HG03354 (cell line): ENCODE measurements around the gene RSPO4.
"Not testable (repeated sequence)": the region's sequence is repeated elsewhere in the genome, so short reads cannot be mapped to it uniquely, and the experiment has no call there.

Experiments used
- ATAC-seq: cut with Tn5 transposase; IDR thresholded peaks from one replicate; pipeline ENCODE4 v1.9.1; 2021; ENCODE audit warnings: mild to moderate bottlenecking; ENCODE audit not compliant: unreplicated experiment, poor library complexity, severe bottlenecking

RSPO4 gene

DNA sequence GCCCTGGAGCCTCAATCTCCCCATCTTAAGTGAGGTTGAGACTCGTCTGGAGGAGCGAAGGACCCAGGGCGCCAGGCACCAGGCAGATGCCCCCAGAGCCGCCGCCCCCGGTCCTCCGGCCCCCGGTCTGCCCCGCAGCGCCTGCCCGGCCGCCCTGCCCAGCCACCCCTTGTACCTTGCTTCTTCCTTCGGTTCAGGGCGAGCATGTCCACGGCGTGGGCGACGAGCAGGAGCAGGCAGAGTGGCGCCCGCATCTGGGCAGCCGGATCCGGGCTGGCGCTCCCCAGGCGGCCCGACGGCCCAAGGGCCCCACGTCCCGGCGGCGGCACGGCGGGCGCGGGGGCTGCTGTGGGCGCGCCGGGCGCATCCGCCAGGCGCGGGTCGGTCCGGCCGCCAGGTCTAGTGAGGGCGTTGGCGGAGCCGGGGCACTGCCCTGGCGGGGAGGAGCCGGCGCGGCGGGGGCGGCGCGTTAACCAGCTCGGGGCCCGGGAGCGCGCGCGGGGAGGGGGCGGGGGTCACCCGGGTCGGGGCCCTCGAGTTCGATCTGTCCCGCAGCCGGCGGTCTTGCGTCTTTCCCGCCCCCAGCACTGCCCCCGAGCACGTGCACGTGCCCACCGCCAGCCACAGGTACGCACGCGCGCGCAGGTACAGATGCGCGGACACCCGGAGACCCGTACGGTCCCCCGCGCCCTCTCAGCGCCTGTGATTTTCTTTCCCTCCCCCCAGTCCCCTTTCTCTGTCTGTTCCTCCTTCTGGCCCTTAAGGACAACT, at the start of gene RSPO4:
TSS of gene RSPO4 (minus strand) at position 401 of the 771 bp plus-strand sequence. CDS start at position 254, 147 bp downstream.
- ATAC-seq = no peak

DNA sequence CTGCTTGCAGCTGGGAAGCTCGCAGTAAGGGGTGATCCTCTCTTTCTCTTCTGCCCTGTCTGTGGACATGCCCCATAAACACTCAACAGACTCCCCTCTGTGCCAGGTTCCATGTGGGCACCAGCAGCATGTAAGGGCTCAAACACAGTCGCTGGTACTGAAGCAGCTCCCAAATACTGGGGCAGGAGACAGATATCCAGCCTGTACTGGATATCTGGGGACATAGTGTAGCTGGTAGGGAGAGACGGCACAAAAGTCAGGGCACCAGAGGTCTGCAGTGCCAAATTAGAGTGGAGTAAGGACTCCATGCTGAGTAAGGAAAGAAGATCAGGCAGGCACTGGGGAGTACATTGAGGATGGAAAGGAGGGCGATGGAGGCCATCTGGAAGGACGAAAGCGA, 48.3 kb upstream of the RSPO4 start:
- no peak for ATAC-seq

DNA sequence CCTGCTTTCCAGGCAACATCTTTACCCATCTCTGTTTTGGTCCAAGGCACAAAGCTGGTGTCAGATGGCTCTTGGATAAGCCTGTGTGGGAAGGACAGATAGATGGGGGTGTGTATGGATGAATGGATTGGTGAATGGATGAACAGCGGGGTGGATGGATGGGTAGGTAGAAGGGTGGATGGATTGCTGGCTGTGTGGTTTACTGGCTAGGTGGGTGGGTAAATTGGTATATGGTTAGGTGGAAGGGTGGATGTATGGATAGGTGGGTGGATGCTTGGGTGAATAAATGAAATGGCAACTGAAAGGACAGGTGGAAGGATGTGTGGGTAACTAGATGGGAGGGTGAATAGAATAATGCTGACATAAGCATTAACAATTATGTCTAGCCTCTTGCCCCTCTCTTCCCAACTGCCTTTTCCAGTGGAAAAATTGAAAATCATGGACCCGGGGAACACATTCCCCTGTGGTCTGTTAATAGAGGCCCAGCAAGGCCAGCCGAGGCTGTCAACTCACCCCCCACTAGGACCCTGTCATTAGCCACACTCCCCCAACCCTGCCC, 43.8 kb upstream of the RSPO4 start:
- ATAC-seq = no peak

GRCh38 chr20:1041845-1042390, 39.8 kb upstream of the RSPO4 start:
- no peak for ATAC-seq

- ATAC-seq = no peak
Observed at GRCh38 chr20:1038205-1038604, 36.1 kb upstream of the RSPO4 start.

DNA sequence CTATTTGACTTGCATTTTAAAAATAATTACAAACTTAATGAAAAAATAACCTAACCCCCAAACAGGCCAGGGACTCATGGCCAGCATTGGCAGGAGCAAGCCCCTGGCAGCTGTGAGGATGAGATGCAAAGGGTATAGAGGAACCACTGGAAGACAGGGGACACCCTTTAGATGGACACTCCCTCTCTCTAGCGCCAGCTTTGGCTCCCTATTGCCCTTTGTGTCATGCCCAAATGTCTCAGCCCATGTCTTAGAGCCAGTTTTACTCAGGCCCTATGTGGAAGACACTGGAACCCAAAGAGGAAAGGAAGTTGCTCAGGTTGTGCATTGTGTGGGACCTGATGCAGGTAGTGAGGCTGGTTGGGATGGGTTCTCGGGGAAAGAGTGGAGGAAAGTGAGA, 34.9 kb upstream of the RSPO4 start:
- ATAC-seq = no peak

DNA sequence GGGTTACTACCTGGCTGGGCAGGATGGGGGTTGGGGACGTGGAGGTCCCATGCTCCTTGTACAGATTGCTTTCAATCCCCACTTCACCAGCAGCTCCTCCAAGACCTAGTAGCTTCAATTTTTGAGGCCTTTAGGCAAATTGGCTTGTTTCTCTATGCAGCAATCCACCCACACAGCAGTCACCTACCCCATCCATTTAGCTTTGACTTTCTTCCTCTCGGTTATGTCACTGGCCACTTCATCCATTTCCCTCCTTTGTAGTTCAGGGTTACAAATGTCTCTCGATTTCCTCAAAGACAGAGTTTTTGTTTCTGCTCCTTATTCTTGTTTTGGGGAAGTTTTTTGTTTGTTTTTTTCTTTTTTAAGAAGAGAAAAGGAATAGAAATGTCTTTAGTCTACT, 33.4 kb upstream of the RSPO4 start:
- no peak for ATAC-seq

DNA sequence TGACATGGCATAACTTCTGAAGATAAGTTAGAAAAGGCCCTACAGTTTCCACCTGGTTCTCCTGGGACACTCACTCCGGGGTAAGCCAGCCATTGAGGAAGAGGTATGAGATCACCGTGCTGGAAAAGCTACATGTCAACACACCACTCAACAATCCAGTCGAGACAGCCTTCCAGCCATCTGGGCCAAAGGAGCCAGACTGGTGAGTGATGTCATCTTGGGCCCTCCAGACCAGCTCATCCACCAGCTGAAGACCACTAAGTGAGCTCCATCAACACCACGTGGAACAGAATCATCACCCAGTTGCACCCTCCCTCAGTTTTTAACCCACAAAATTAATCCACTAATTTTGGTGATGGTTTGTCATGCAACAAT, 32.3 kb upstream of the RSPO4 start:
- no peak for ATAC-seq

GRCh38 chr20:1033751-1034414, 31.8 kb upstream of the RSPO4 start:
- ATAC-seq = no peak

DNA sequence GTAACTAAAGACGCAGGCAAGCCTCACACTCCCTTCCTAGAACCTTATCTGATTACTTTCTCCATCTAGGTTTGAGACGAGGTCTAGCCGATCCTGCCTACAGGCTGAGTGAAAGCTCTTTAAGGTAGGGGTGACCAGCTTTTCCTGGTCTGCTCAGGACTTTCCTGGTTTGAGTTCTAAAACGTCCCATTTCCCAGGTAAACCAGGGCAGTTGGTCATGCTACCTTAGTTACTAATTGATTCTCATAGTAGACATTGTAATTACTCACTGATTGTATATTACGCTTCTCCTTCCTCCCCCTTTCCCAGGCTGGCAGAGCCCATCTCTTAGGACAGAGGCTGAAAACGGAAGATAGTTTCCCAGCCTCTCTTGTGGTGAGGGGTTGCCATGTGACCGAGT, 27.9 kb upstream of the RSPO4 start:
- no peak for ATAC-seq

GRCh38 chr20:1026214-1026613, 24.1 kb upstream of the RSPO4 start:
- not testable (repeated sequence) for ATAC-seq

DNA sequence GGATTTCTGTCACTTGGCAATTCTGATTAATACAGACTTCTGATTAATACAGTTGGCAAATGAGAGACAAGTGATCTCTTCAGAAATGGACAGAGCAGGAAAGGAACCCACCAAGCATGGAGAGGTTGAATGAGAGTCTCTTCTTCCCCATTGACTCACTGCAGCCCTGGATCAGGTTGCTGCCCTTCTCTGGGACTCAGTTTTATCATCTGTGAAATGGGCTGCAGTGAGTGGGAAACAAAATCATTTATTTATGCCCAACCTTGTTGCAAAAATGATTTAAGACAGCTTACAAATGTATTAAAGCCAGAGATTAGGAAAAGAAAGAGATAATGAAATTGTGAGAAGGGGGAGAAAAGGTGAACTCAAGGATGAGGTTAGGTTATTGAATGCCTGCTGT, 20.8 kb upstream of the RSPO4 start:
- no peak for ATAC-seq

DNA sequence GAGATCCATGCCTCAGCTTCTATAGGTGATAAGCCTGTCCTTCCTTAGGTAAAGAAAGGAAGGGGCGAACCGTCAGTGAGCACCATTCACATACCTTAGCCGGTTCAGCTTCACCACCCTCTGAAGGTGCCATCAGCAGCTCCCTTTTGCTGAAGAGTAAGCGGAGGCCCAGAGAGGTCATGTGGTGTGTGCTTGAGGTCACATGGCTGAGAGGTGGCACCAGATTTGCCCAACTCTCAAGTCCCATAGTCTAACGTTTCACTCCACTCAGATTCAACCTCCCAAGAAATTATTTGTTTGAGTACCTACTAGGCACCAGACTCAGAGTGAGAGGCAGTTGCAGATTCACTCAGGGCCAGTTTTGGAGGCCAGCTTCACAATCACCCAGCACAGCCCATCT, 18.5 kb upstream of the RSPO4 start:
- ATAC-seq = no peak

DNA sequence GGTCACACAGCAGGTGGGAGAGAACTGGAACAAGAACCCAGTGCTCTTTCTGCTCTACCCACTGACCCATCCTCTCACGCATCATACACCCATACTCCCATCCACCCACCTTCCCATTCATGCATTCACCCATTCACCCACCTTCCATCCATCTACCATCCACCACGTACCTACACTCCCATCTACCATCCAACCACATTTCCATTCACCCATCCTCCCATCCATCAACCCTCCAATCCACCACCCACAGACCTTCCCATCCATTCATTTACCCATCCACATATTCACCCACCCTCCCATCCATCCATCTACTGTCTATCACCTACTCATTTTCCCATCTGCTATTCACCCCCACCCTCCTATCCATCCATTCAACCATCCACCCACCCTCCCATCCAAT, 17.2 kb upstream of the RSPO4 start:
- no peak for ATAC-seq

DNA sequence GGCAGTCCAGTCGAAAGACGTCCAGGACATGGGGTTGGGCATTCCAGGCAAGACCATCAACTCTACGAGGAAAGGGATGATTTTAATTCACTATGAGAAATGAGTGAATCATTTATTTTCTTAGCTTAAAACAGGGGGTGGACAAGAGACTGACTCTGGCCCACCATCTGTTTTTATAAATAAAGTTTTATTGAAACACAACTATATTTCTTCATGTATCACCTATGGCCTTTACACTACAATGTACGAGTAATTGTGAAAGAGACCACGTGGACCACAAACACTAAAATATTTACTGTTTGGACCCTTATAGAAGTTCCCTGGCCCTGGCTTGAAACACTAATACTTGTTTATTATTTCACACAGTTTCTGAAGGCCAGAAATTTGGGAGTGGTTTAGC, 15.6 kb upstream of the RSPO4 start:
- ATAC-seq = no peak

DNA sequence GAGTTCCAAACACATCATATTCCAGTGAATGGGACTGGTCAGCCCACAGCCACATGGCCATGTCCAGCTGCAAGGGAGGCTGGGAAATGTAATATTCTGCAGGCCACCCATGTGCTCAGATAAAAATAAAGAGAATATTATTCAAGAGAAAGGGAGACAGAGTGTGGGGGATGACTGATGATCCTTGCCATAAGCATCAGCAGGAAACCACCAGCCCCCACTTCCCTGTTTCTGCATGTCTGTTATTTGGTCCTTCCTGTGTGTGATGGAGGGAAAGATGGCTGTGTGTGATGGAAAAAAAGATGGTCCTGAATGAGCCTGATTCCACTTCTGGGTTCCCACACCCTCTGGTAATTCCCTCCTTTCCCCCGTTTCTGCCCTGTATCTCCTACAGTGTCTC, 13.1 kb upstream of the RSPO4 start:
- no peak for ATAC-seq

DNA sequence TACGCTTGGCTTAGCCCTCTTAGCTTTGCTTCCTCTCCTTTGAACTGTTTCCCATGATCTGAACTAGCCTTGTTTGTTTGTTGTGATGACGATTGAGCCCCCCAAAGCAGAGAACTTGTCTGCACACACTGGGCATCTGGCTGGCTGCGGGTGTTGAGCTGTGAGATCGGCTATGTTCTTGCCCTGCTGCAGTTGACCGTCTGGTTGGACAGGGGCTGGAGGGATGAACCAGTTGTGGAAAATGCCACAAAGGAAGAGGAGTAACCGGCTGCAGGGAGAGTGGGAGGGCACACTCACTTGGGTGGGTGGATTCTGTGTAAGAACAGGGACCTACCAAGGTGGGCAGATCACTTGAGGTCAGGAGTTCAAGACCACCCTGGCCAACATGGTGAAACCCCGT, 12.4 kb upstream of the RSPO4 start:
- no peak for ATAC-seq

- ATAC-seq = no peak
Observed at GRCh38 chr20:1013566-1014340, 11.6 kb upstream of the RSPO4 start.

DNA sequence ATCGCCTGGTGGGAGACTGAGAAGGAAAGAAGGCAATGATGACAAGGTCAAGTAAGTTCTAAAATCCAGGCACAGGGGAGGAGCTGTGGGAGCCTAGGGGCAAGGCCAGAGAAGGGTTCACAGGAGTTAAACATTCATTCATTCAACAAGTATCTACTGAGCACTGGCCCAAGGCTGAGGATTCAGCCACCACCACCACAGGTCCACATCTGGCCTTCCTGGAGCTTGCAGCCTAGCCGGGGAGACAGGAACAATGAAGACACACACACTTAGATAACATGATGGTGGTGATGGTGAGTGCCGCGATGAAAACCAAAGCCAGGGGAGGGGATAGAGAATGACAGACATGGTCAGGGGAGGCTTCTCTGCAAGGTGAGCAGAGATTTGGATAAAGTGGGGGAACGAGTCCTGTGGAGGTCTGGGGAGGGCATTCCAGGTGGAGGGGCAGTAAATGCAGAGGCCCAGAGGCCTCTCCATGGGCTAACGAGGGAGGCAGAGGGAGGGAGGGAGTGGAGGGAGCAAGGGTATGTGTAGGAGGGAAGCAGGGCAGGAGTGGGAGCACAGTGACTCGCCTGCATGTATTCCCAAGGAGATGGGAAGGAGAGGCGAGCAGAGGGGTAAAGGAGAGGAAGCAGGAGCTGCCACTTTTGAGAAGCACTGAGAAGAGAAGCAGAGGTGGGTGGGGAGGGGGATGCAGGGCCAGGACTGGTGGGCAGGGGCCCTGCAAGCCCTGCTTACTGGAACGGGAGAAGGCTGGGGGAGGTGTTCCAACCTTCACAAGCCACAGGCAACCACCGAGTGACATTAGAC, 10.5 kb upstream of the RSPO4 start:
- ATAC-seq = no peak
